ENCODE results near the gene NEDD4L.

Gene NEDD4L

GRCh38 chr18:58061349-58061748 lies 17.3 kb downstream of the NEDD4L start:
- Histone ChIP-seq H3K36me3 (no peaks in the 10 kb centered on the region), H3K4me1 (no peaks in the 10 kb centered on the region), H3K4me3 (ENCODE audit: low read depth, low read length) (no peak overlapping the region), H3K27me3 (no peaks in the 10 kb centered on the region), H3K9me3 (no peaks in the 10 kb centered on the region)
- no peak for DNase-seq
- TF ChIP-seq CTCF (IDR thresholded peaks at IDR 0.05; ENCODE audit: low read depth, low read length) = no peak

GRCh38 chr18:58064406-58064998 lies 20.5 kb downstream of the NEDD4L start:
- Histone ChIP-seq H3K4me3 (ENCODE audit: low read depth, low read length) (no peak overlapping the region), H3K36me3 (no peaks in the 10 kb centered on the region), H3K27me3 (no peaks in the 10 kb centered on the region), H3K4me1 (no peaks in the 10 kb centered on the region), H3K9me3 (no peaks in the 10 kb centered on the region)
- DNase-seq = no peak
- TF ChIP-seq CTCF (IDR thresholded peaks at IDR 0.05; ENCODE audit: low read depth, low read length) = no peak

GRCh38 chr18:58065956-58066355 lies 21.9 kb downstream of the NEDD4L start:
- Histone ChIP-seq H3K4me1 (no peaks in the 10 kb centered on the region), H3K27me3 (no peaks in the 10 kb centered on the region), H3K9me3 (no peaks in the 10 kb centered on the region), H3K36me3 (no peaks in the 10 kb centered on the region), H3K4me3 (ENCODE audit: low read depth, low read length) (no peak overlapping the region)
- no peak for DNase-seq
- TF ChIP-seq CTCF (IDR thresholded peaks at IDR 0.05; ENCODE audit: low read depth, low read length) = no peak

GRCh38 chr18:58067601-58068000 lies 23.6 kb downstream of the NEDD4L start:
- H3K36me3 ChIP-seq = no peaks in the 10 kb centered on the region
- no peaks in the 10 kb centered on the region for H3K4me1 ChIP-seq
- H3K9me3 ChIP-seq = no peaks in the 10 kb centered on the region
- no peak for DNase-seq
- H3K27me3 ChIP-seq = no peaks in the 10 kb centered on the region
- no peak for TF ChIP-seq CTCF (IDR thresholded peaks at IDR 0.05; ENCODE audit: low read depth, low read length)
- H3K4me3 ChIP-seq (ENCODE audit: low read depth, low read length) = no peak overlapping the region

GRCh38 chr18:58069099-58069498 lies 25.1 kb downstream of the NEDD4L start:
- no peak for DNase-seq
- H3K36me3 ChIP-seq = no peaks in the 10 kb centered on the region
- no peaks in the 10 kb centered on the region for H3K4me1 ChIP-seq
- no peak for TF ChIP-seq CTCF (IDR thresholded peaks at IDR 0.05; ENCODE audit: low read depth, low read length)
- H3K9me3 ChIP-seq = no peaks in the 10 kb centered on the region
- H3K27me3 ChIP-seq = no peaks in the 10 kb centered on the region
- no peak overlapping the region for H3K4me3 ChIP-seq (ENCODE audit: low read depth, low read length)

GRCh38 chr18:58069721-58070292 lies 25.8 kb downstream of the NEDD4L start:
- DNase-seq = no peak
- H3K36me3 ChIP-seq = no peaks in the 10 kb centered on the region
- no peaks in the 10 kb centered on the region for H3K9me3 ChIP-seq
- H3K4me3 ChIP-seq (ENCODE audit: low read depth, low read length) = no peak overlapping the region
- H3K4me1 ChIP-seq = no peaks in the 10 kb centered on the region
- no peak for TF ChIP-seq CTCF (IDR thresholded peaks at IDR 0.05; ENCODE audit: low read depth, low read length)
- H3K27me3 ChIP-seq = no peaks in the 10 kb centered on the region
